Fibroblast of pulmonary artery (primary cell): Measurements from ENCODE around the gene VDR.
A peak's percentile ranks its signal among the peaks of the same experiment; 100 is the strongest.

ENCODE experiments used
- DNase-seq: peaks from one replicate; pipeline ENCODE4 v3.0.0-alpha.2; 2010; ENCODE audit warnings: low read depth
- H3K4me3 ChIP-seq: replicated peaks from 2 replicates; pipeline ENCODE4 v1.5.1; 2011; ENCODE audit warnings: low read depth, mild to moderate bottlenecking, control low read depth, low read length, moderate library complexity
- CTCF ChIP-seq: IDR thresholded peaks from 2 replicates; pipeline ENCODE4 v1.5.1; 2011; ENCODE audit warnings: mild to moderate bottlenecking, control low read depth, low read length, inconsistent platforms; ENCODE audit errors: missing control alignments

VDR gene

GRCh38 chr12:47888153-47888819 lies 16.5 kb downstream of the VDR start:
- no peak overlapping the region for H3K4me3 ChIP-seq
- DNase-seq, result no peak
- TF ChIP-seq CTCF, result no peak

GRCh38 chr12:47887529-47887928 lies 17.3 kb downstream of the VDR start:
- TF ChIP-seq CTCF, result no peak
- DNase-seq, result no peak
- H3K4me3 ChIP-seq, result no peak overlapping the region

GRCh38 chr12:47886510-47887240 lies 18.1 kb downstream of the VDR start:
- TF ChIP-seq CTCF, result peak; percentile 8
- H3K4me3 ChIP-seq, result no peak overlapping the region
- DNase-seq, result no peak

- TF ChIP-seq CTCF, result no peak
- H3K4me3 ChIP-seq, result no peak overlapping the region
Observed at GRCh38 chr12:47885566-47885965, 19.2 kb downstream of the VDR start.

GRCh38 chr12:47885012-47885501 lies 19.7 kb downstream of the VDR start:
- DNase-seq, result no peak
- H3K4me3 ChIP-seq, result no peak overlapping the region
- no peak for TF ChIP-seq CTCF

More at GRCh38 chr12:47885566-47885965, 19.2 kb downstream of the VDR start:
- DNase-seq, result no peak

- no peak for DNase-seq
- H3K4me3 ChIP-seq, result no peak overlapping the region
- no peak for TF ChIP-seq CTCF
Observed at GRCh38 chr12:47884501-47884900, 20.3 kb downstream of the VDR start.

GRCh38 chr12:47883663-47884195 lies 21.1 kb downstream of the VDR start:
- no peak overlapping the region for H3K4me3 ChIP-seq
- TF ChIP-seq CTCF, result no peak
- no peak for DNase-seq
